HG02938 (cell line): ENCODE data around the gene PLCB4.

Experiments
- ATAC-seq: cut with Tn5 transposase; IDR thresholded peaks from one replicate; pipeline ENCODE4 v1.9.1; 2021; ENCODE audit warnings: mild to moderate bottlenecking, moderate library complexity; ENCODE audit not compliant: unreplicated experiment

Gene PLCB4

DNA sequence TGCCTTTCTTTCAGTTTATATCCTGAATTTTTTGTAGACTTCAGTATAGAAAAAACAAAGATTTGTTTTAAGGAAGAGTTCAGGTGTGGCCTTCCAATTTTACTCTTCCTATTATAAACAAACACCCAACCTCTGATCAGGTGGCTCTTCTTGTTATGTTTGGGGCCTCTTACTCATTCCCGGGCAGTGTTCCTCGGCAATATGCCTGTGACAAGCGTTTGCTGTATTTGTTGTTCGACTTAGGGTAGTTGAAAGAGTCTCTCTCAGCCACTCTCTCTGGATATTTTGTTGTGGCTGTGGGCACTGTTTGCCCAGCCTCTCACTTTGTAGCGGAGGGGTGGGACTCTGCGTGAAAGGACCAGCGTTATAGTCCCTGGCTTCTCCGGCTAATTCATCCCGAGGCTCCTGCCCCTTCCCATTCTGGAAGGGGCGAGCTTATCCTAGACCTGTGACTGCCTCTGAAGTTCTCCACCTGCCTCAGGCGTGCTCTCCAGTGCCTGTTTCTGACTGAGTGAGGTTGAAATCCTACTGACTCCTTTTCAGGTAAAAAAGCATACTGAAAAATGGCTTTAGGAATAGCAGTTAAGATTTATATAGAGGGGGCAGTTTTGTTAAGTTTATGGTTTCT is 97.4 kb downstream of the PLCB4 start:
- no peak for ATAC-seq

DNA sequence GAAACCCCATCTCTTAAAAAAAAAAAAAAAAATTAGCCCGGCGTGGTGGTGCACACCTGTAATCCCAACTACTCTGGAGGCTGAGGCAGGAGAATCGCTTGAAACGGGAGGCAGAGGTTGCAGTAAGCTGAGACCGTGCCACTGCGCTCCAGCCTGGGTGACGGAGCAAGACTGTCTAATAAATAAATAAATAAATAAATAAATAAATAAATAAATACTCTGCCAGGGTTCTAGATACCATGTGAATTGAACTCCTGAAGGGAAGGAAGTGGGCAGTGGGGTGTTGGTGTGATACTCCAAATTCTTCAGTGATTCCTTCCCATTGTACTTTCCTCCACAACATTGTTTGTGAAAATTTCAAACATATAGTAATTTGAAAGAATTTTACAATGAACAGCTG is 100.5 kb downstream of the PLCB4 start:
- ATAC-seq = no peak

- ATAC-seq = no peak
Observed at GRCh38 chr20:9172851-9173250, 104.0 kb downstream of the PLCB4 start.

DNA sequence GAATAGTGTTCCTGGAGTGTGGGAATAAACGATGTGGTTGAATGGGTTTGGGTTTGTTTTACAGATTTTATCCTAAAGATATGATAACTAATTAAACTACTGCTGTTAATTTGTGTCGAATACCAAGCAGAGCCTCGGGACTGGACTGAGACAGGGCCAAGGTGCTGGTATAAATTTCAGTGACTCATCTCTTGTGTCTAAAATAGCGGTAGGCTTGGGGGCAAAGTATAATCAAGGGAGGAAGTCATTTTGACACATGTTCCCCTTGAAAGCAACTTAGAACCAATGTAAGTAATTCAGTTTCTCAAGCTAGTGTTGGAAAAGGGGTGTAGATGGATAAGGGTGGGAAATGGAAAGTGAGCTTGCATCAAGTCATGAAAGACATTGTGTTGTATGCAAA is 108.4 kb downstream of the PLCB4 start:
- no peak for ATAC-seq

GRCh38 chr20:9179193-9179802 is 110.4 kb downstream of the PLCB4 start:
- no peak for ATAC-seq

DNA sequence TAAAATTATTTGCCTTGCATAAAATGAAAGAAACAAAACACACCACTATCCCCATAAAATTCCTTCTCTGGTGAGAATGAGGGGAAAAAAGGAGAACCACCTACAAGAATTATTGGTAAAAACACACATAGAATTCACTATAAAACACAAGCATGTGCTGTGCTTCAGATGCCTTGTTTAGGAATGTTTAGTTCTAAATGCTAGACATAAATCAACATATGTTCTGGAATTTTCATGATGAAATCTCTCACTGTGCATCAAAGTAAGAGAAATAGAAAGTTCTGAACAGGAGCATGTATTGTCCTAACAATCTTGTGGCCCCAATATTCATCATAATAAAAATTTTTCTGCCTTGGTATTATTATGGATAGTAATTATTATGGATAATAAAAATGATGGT is 111.0 kb downstream of the PLCB4 start:
- no peak for ATAC-seq

DNA sequence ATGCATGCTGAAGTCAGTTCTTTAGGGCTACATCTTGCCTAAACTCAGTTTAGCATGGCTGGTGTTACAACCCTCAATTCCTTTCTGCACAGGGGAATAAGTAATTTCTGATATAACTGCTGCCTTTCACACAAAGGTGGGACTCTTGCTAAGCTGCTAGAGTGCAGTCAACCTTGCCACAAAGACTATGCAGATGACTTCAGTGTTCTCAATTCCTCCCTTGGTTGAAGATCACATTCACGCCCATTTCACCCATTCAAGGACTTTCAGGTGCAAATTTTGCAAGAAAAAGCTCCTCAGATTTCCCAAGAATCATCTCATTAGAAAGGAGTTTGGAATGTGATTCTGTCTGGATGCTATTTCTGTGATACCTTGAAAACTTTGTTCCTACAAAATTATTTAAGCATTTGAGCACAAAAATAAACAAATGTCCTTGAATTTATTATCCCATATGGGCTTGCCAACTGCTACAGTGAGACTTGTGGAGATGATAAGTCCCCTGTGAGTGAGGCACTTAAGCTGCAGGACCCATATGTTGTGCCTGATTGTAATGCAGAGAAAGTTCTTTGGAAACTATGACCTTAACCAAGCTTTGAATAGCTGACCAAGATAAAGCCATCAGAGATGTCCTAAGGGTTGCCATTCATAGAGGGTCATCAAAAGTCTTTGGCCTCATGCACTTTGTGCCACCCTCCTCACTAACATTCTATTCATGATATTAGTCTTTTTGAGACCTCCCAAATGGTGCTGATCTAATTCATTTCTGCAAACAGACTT is 111.8 kb downstream of the PLCB4 start:
- no peak for ATAC-seq

DNA sequence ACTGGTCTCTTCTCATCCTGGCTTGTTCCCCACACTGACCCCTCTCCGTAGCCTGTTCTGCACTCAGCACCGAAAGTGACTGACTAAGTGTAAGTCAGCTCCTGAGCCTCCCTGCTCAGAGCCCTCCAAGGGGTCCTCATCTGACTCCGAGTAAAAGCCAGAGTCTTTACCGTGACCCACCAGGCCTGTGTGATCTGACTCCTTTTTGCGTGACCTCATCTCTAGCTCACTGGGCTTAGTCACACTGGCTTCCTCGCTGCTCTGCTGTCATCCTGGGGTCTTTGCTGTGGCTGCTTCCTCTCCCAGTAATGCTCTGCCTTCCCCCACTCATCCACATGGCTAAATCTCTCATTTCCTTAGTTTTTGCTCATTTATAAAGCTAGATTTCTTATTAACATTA is 116.6 kb downstream of the PLCB4 start:
- no peak for ATAC-seq

GRCh38 chr20:9186396-9186795 is 117.5 kb downstream of the PLCB4 start:
- no peak for ATAC-seq

DNA sequence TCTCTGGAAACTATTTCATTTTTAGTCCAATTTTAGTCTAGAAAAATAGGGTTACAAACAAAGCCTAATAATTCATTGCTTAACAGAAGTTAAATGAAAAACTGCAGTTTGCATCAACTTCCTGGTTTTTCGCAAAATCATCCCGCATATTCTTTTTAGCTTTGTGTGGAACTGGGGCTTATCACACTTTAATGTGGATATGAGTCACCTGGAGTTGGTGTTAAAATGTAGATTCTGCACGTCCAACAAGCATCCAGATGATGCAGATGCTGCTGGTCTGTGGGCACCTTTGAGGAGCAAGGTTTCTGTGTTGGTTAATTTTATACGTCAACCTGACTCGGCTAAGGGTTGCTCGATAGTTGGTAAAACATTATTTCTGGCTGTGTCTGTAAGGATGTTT is 126.1 kb downstream of the PLCB4 start:
- ATAC-seq = no peak

DNA sequence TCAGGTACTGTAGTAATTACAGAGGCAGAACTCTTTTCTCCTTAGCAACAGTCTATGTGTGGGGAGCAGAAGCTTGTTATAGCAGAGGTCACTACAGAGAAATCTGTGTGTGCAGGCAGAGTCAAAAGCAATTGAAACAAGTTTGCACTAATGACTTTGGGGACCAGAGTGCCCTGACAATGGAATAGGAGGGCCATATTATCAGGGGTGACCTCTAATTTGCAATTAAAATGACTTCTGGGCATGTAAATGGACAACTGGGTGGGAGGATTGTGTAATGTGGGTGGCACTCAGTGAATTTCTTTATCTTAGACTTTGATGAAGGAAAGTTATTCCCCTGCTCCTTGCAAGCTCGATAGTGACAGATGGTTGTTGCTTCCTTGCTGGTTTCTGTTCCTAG is 127.2 kb downstream of the PLCB4 start:
- no peak for ATAC-seq

GRCh38 chr20:9198460-9198859 is 129.6 kb downstream of the PLCB4 start:
- ATAC-seq = no peak

DNA sequence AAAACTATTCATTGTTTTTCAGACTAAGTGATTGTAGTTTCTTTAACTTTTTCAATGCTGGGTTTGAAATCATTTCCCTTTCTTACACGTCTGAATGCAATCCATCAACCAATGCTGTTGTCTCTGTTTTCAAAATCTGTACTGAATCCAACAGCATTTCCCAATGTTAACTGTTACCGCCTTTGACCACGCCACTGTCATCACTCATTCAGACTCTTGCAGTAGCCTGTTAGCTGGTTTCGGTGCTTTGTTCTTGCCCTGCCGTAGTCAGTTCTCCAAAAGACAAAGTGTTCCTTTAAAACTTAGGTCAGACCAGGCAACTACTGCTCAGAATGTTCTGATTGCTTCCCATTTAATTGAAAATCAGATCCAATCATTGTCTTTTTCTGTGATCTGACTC is 131.3 kb downstream of the PLCB4 start:
- no peak for ATAC-seq

- no peak for ATAC-seq
Observed at GRCh38 chr20:9200620-9201019, 131.7 kb downstream of the PLCB4 start.

GRCh38 chr20:9202420-9203080 is 133.7 kb downstream of the PLCB4 start:
- no peak for ATAC-seq

DNA sequence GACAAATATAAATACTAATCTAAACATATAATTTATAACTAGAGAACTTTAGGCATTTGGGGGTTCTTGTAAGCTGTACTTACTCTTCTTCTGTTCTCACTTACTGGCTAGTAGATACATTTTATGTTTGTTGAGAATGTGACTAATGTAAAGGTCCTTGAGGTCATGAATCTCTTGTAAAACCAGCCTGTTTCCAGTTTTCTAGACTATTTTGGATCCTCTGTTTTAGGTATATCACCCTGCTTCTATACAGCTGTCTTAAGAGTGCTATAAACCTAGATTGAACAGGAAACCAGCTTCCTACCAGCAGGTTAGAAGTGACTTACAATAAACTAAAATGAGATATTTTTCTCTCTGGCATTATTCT is 134.2 kb downstream of the PLCB4 start:
- no peak for ATAC-seq

DNA sequence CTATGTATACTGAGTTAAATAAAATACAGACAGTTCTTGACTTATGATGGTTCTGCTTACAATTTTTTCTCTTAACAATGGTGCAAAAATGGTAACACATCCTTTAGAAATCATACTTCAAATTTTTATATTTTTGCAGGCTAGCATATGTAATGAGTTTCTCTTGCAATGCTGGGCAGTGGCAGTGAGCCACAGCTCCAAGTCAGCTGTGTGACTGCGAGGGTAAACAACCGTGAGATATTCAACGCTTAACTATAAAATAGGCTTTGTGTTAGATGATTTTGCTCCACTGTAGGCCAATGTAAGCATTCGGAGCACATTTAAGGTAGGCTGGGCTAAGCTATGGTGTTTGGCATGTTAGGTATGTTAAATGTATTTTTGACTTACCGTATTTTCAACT is 136.1 kb downstream of the PLCB4 start:
- no peak for ATAC-seq

DNA sequence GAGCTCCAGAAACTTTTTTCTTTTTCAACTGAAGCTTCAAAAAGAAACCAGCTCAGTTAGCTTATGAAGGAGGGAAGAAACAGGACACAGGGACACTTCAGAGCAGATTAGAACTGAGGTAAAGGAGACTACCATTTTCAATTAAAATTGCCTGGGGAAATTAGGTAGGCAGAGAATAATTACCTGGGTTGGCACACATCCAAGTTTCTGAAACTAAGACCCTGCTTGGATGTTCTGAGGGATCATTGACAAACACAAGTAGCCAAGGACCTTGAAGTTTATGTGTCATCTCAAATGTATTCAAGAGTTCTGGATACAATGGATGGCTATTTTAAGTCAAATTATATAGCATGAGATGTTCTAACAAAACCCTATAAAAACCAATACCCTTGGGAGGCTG is 137.6 kb downstream of the PLCB4 start:
- ATAC-seq = no peak

- ATAC-seq = no peak
Observed at GRCh38 chr20:9207253-9207652, 138.4 kb downstream of the PLCB4 start.

- ATAC-seq = no peak
Observed at GRCh38 chr20:9210356-9210755, 141.5 kb downstream of the PLCB4 start.

GRCh38 chr20:9211016-9211760 is 142.3 kb downstream of the PLCB4 start:
- no peak for ATAC-seq
